ENCODE results near the gene NDUFAF7. TPM values are rescaled to one million over a fixed set of nuclear protein-coding genes. Genes with fewer than 3 reads are reported as not detected.

NDUFAF7 gene
- total and polyA plus RNA-seq, 2 of the 13 experiments (the other 11 are each of a cell fraction or from before 2014, with no cell fraction given), result 27.0 to 40.8 TPM

- TF ChIP-seq HNRNPUL1 (IDR thresholded peaks at IDR 0.05; ENCODE audit: low read depth, low read length) (no peak), MAFK (conservative IDR thresholded peaks at IDR 0.05 in 1 of 2, IDR thresholded peaks at IDR 0.05 in 1 of 2; ENCODE audit: low read length in 2 of 2) (no peak), ZBTB34 (CRISPR knock-in tag; IDR thresholded peaks at IDR 0.05) (peak; percentile 75), ZNF570 (CRISPR knock-in tag; IDR thresholded peaks at IDR 0.05; ENCODE audit: borderline replicate concordance) (no peak; the same call in 1 of the 2 replicates), ZNF563 (CRISPR knock-in tag; IDR thresholded peaks at IDR 0.05) (peak; percentile 94), ZFP37 (CRISPR knock-in tag; IDR thresholded peaks at IDR 0.05; ENCODE audit: borderline replicate concordance) (no peak), STAT5B (CRISPR knock-in tag; IDR thresholded peaks at IDR 0.05) (peak; percentile 46; the same call in 1 of the 2 replicates), GMEB1 (CRISPR knock-in tag; IDR thresholded peaks at IDR 0.05; ENCODE audit: borderline replicate concordance) (peak; percentile 86), ZNF3 (CRISPR knock-in tag; IDR thresholded peaks at IDR 0.05) (no peak; the same call in 1 of the 2 replicates), ZNF24 (IDR thresholded peaks at IDR 0.05) (no peak), PITX1 (CRISPR knock-in tag; IDR thresholded peaks at IDR 0.05) (peak; percentile 11; the same call in 1 of the 2 replicates), NONO (IDR thresholded peaks at IDR 0.05) (no peak), NONO (CRISPR knock-in tag; conservative IDR thresholded peaks at IDR 0.05) (no peak; the same call in 1 of the 2 replicates), THYN1 (CRISPR knock-in tag; IDR thresholded peaks at IDR 0.05; ENCODE audit: borderline replicate concordance, low read depth) (0 out of 2 replicates have a peak, but pooled peaks have one; percentile 87), SP1 (IDR thresholded peaks at IDR 0.05) (no peak), SP1 (CRISPR knock-in tag; IDR thresholded peaks at IDR 0.05) (peak; percentile 73), ISX (CRISPR knock-in tag; conservative IDR thresholded peaks at IDR 0.05) (no peak; the same call in 1 of the 2 replicates), KAT2B (IDR thresholded peaks at IDR 0.05; ENCODE audit: borderline replicate concordance, low read depth, low read length) (no peak), TSC22D2 (CRISPR knock-in tag; IDR thresholded peaks at IDR 0.05; ENCODE audit: borderline replicate concordance) (peak; percentile 75), ZNF619 (CRISPR knock-in tag; IDR thresholded peaks at IDR 0.05) (0 out of 2 replicates have a peak, but pooled peaks have one; percentile 50), NFIC (IDR thresholded peaks at IDR 0.05; ENCODE audit: low read length) (no peak), ZBTB7A (CRISPR knock-in tag; IDR thresholded peaks at IDR 0.05) (0 out of 2 replicates have a peak, but pooled peaks have one; percentile 57), ZNF790 (CRISPR knock-in tag; IDR thresholded peaks at IDR 0.05; ENCODE audit: borderline replicate concordance) (peak; percentile 72; the same call in 1 of the 2 replicates), SKI (IDR thresholded peaks at IDR 0.05; ENCODE audit: partially characterized antibody) (peak; percentile 5), NR3C1 (CRISPR knock-in tag; IDR thresholded peaks at IDR 0.05) (no peak), ZNF766 (CRISPR knock-in tag; IDR thresholded peaks at IDR 0.05; ENCODE audit: borderline replicate concordance) (no peak), ATF4 (CRISPR knock-in tag; IDR thresholded peaks at IDR 0.05) (no peak), KDM5A (IDR thresholded peaks at IDR 0.05; ENCODE audit: borderline replicate concordance, low read length) (peak; percentile 62)
Observed at GRCh38 chr2:37196320-37197195, 34.9 kb upstream of the NDUFAF7 start, which contains the start of gene CEBPZOS (continued).
